ENCODE results near the gene BBS1. TPM values are rescaled to one million over a fixed set of nuclear protein-coding genes. Genes with fewer than 3 reads are reported as not detected.

The BBS1 gene
- polyA plus RNA-seq, 1 of the 3 experiments (the other 2 are of a cell fraction) = 24.8 TPM

DNA sequence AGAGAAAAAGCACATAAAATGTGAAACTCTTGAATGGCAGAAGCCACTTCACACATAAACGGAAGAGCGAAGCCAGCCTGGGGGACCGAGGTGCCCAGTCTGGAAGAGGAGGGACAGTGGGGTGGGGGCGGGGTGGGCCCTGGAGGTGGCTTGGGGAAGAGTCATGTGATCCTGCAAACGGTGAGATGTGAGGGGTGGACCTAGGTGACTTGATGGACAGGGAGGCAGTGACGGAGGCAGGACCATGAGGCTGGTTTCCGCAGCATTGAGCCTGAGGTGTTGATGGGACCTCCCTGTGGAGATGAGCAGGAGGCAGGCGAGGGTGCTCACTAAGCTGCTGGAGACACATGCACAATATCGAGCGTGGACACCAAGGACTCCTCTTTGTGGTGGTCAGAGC is 18.6 kb downstream of the BBS1 start:
- 89% methylated on average over 10 of the region's 10 CpGs for WGBS (ENCODE audit: low lambda C conversion rate)
- no peak overlapping the region for H2AFZ ChIP-seq (ENCODE audit: low read depth)
- peaks cover 4% of the 10 kb centered on the region for H3F3A ChIP-seq (replicated peaks; ENCODE audit: insufficient read depth)
- no peaks in the 10 kb centered on the region for H3K4me1 ChIP-seq (ENCODE audit: control insufficient read depth in 1 of 2, insufficient read depth in 2 of 2, low read depth in 1 of 2, low read length in 1 of 2)
- ChIA-PET POLR2A (interaction anchor here (1.6 kb wide), 1 partner anchor 9 kb away, joined by 3 read pairs; no protein-coding TSS in a partner anchor), CTCF (no interaction called here)
- no peaks in the 10 kb centered on the region for H3K27me3 ChIP-seq (ENCODE audit: insufficient read depth)
- no peaks in the 10 kb centered on the region for H4K20me1 ChIP-seq (ENCODE audit: insufficient read depth)
- no peaks in the 10 kb centered on the region for H3K9me3 ChIP-seq
- TF ChIP-seq GATA2 (CRISPR knock-in tag; IDR thresholded peaks at IDR 0.05) = no peak
- no peak for TF ChIP-seq FOXJ3 (CRISPR knock-in tag; IDR thresholded peaks at IDR 0.05)
- no peak for TF ChIP-seq RFX5 (IDR thresholded peaks at IDR 0.05; ENCODE audit: low read length)
- TF ChIP-seq RCOR1 (IDR thresholded peaks at IDR 0.05; ENCODE audit: low read length) = no peak
- TF ChIP-seq SIN3A (IDR thresholded peaks at IDR 0.05; ENCODE audit: borderline replicate concordance, low read depth, low read length) = no peak
- no peak for TF ChIP-seq TCF12 (IDR thresholded peaks at IDR 0.05)
- no peak for TF ChIP-seq USF2 (IDR thresholded peaks at IDR 0.05; ENCODE audit: borderline replicate concordance, low read depth, low read length)
- no peak for TF ChIP-seq JUND (IDR thresholded peaks at IDR 0.05)
- TF ChIP-seq MAX (IDR thresholded peaks at IDR 0.05; ENCODE audit: low read depth) = no peak
- TF ChIP-seq YY1 (IDR thresholded peaks at IDR 0.05; ENCODE audit: low read depth) = no peak
- TF ChIP-seq NFIC (IDR thresholded peaks at IDR 0.05; ENCODE audit: borderline replicate concordance) = no peak
- no peak for TF ChIP-seq POLR2AphosphoS5 (IDR thresholded peaks at IDR 0.05; ENCODE audit: low read depth, low read length)
- no peak for TF ChIP-seq EP300 (IDR thresholded peaks at IDR 0.05; ENCODE audit: borderline replicate concordance in 1 of 2, low read depth in 1 of 2, low read length in 1 of 2)
- TF ChIP-seq, protein P1, sequence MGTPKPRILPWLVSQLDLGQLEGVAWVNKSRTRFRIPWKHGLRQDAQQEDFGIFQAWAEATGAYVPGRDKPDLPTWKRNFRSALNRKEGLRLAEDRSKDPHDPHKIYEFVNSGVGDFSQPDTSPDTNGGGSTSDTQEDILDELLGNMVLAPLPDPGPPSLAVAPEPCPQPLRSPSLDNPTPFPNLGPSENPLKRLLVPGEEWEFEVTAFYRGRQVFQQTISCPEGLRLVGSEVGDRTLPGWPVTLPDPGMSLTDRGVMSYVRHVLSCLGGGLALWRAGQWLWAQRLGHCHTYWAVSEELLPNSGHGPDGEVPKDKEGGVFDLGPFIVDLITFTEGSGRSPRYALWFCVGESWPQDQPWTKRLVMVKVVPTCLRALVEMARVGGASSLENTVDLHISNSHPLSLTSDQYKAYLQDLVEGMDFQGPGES (IDR thresholded peaks at IDR 0.05; ENCODE audit: low read depth, low read length) = no peak
- no peaks in the 10 kb centered on the region for H3K36me3 ChIP-seq (replicated peaks in 1 of 2; ENCODE audit: control insufficient read depth in 1 of 2, insufficient read depth in 2 of 2, low read length in 1 of 2)
- no peaks in the 10 kb centered on the region for H3K79me2 ChIP-seq (ENCODE audit: insufficient read depth)
- H3K27ac ChIP-seq (ENCODE audit: low read depth in 2 of 2, low read length in 1 of 2) = no peak overlapping the region
- H3K4me3 ChIP-seq (ENCODE audit: low read depth in 2 of 2, low read length in 1 of 2) = no peak overlapping the region
- no peak overlapping the region for H3K4me2 ChIP-seq
- no peak for DNase-seq
- H3K9me2 ChIP-seq = no peaks in the 10 kb centered on the region
- H3K9ac ChIP-seq = no peak overlapping the region

DNA sequence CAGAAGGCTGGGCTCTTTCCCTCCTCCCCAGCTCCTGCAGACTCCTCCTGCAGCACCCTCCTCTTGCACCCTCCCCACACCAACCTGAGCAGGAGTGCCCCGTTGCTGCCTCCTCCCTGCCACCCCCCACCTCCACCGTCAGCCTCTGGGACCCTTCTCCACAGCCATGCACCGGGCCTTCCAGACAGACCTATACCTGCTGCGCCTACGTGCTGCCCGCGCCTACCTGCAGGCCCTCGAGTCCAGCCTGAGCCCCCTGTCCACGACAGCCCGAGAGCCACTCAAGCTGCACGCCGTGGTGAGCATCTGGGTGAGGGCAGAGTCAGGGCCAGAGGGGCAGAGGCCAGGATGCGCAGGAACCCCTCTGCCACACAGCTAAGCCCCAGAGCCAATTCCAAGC is 19.2 kb downstream of the BBS1 start:
- CTCF ChIA-PET = interaction anchor here (0.6 kb wide), 1 partner anchor 1111 kb away, joined by 3 read pairs; no protein-coding TSS in a partner anchor

More for the DNA sequence above, 19.2 kb downstream of the BBS1 start:
- no peak overlapping the region for H3K4me3 ChIP-seq (ENCODE audit: low read depth in 2 of 2, low read length in 1 of 2)
- DNase-seq = no peak
- no peaks in the 10 kb centered on the region for H4K20me1 ChIP-seq (ENCODE audit: insufficient read depth)
- H3K27me3 ChIP-seq (ENCODE audit: insufficient read depth) = no peaks in the 10 kb centered on the region
- no peaks in the 10 kb centered on the region for H3K79me2 ChIP-seq (ENCODE audit: insufficient read depth)
- no peaks in the 10 kb centered on the region for H3K36me3 ChIP-seq (replicated peaks in 1 of 2; ENCODE audit: control insufficient read depth in 1 of 2, insufficient read depth in 2 of 2, low read length in 1 of 2)
- H3K9me3 ChIP-seq = no peaks in the 10 kb centered on the region
- H3K9ac ChIP-seq = no peak overlapping the region
- no peak overlapping the region for H2AFZ ChIP-seq (ENCODE audit: low read depth)
- no peaks in the 10 kb centered on the region for H3K9me2 ChIP-seq
- POLR2A ChIA-PET = interaction anchor here (0.7 to 1.6 kb wide), 2 partner anchors 10 to 32 kb away, joined by 3 read pairs; no protein-coding TSS in a partner anchor
- no peak overlapping the region for H3K4me2 ChIP-seq
- WGBS (ENCODE audit: low lambda C conversion rate) = 82% methylated on average over 9 of the region's 13 CpGs
- no peak for TF ChIP-seq GATA2 (CRISPR knock-in tag; IDR thresholded peaks at IDR 0.05)
- no peak for TF ChIP-seq TEAD4 (IDR thresholded peaks at IDR 0.05; ENCODE audit: borderline replicate concordance, insufficient read depth)
- no peak for TF ChIP-seq CHD2 (IDR thresholded peaks at IDR 0.05; ENCODE audit: low read length, partially characterized antibody)
- no peak for TF ChIP-seq JUND (IDR thresholded peaks at IDR 0.05)
- no peak for TF ChIP-seq GABPA (IDR thresholded peaks at IDR 0.05; ENCODE audit: low read depth)
- TF ChIP-seq ELF1 (IDR thresholded peaks at IDR 0.05) = no peak
- TF ChIP-seq EZH2phosphoT487 (IDR thresholded peaks at IDR 0.05; ENCODE audit: borderline replicate concordance, low read depth) = no peak
- TF ChIP-seq FOXJ3 (CRISPR knock-in tag; IDR thresholded peaks at IDR 0.05) = no peak
- TF ChIP-seq SMC3 (IDR thresholded peaks at IDR 0.05; ENCODE audit: low read depth, low read length) = no peak
- TF ChIP-seq, protein P2, sequence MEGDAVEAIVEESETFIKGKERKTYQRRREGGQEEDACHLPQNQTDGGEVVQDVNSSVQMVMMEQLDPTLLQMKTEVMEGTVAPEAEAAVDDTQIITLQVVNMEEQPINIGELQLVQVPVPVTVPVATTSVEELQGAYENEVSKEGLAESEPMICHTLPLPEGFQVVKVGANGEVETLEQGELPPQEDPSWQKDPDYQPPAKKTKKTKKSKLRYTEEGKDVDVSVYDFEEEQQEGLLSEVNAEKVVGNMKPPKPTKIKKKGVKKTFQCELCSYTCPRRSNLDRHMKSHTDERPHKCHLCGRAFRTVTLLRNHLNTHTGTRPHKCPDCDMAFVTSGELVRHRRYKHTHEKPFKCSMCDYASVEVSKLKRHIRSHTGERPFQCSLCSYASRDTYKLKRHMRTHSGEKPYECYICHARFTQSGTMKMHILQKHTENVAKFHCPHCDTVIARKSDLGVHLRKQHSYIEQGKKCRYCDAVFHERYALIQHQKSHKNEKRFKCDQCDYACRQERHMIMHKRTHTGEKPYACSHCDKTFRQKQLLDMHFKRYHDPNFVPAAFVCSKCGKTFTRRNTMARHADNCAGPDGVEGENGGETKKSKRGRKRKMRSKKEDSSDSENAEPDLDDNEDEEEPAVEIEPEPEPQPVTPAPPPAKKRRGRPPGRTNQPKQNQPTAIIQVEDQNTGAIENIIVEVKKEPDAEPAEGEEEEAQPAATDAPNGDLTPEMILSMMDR (IDR thresholded peaks at IDR 0.05) = no peak
- TF ChIP-seq TCF12 (IDR thresholded peaks at IDR 0.05) = no peak
- TF ChIP-seq FOXM1 (IDR thresholded peaks at IDR 0.05; ENCODE audit: low read depth) = no peak
- no peak for TF ChIP-seq ZBTB33 (IDR thresholded peaks at IDR 0.05; ENCODE audit: borderline replicate concordance, low read depth)
- no peak for TF ChIP-seq RXRA (IDR thresholded peaks at IDR 0.05; ENCODE audit: borderline replicate concordance, low read depth)
- no peaks in the 10 kb centered on the region for H3K4me1 ChIP-seq (ENCODE audit: control insufficient read depth in 1 of 2, insufficient read depth in 2 of 2, low read depth in 1 of 2, low read length in 1 of 2)
- peaks cover 4% of the 10 kb centered on the region for H3F3A ChIP-seq (replicated peaks; ENCODE audit: insufficient read depth)
- no peak overlapping the region for H3K27ac ChIP-seq (ENCODE audit: low read depth in 2 of 2, low read length in 1 of 2)

Measured in SK-N-SH (cell line).